HepG2 (cell line): ENCODE measurements around the gene MAN1B1. TPM values are rescaled to one million over a fixed set of nuclear protein-coding genes. Genes with fewer than 3 reads are reported as not detected.

Source experiments
- ASH2L ChIP-seq: fragments of 300-600, 200-600 bp; sonication (generic); IDR thresholded peaks from 2 replicates; pipeline ENCODE4 v1.7.0; 2017; ENCODE audit warnings: low read depth, mild to moderate bottlenecking, moderate library complexity, mixed read lengths, low read length; ENCODE audit not compliant: insufficient read length
- ATF7-NPFF ChIP-seq: sonication (generic); formaldehyde crosslinking; IDR thresholded peaks from 2 replicates; pipeline ENCODE4 v1.8.1; 2023; ENCODE audit warnings: mild to moderate bottlenecking, low read depth, missing genetic modification reagents, moderate library complexity
- CEBPZ ChIP-seq: IDR thresholded peaks from 2 replicates; pipeline ENCODE4 v1.6.1; 2012; ENCODE audit warnings: low read length, improper control_type of control experiment
- CERS6 ChIP-seq: sonication (generic); formaldehyde crosslinking; IDR thresholded peaks from 2 replicates; pipeline ENCODE4 v1.5.0; 2020; ENCODE audit warnings: missing genetic modification reagents
- HOXA9 ChIP-seq: sonication (generic); formaldehyde crosslinking; IDR thresholded peaks from 2 replicates; pipeline ENCODE4 v1.8.1; 2022; ENCODE audit warnings: missing genetic modification reagents, mild to moderate bottlenecking, moderate library complexity, borderline replicate concordance
- LCORL ChIP-seq, 2 experiments: fragments of 450-650 bp in 1 of 2; sonication (generic) in 1 of 2; formaldehyde crosslinking in 1 of 2; IDR thresholded peaks; 2 replicates each; pipeline versions ENCODE4 v1.5.0 to v1.6.1; 2017 to 2020; ENCODE audit warnings: antibody characterized with exemption in 1 of 2, missing genetic modification reagents in 1 of 2
- MLXIP ChIP-seq: sonication (generic); formaldehyde crosslinking; IDR thresholded peaks from 2 replicates; pipeline ENCODE4 v1.9.0; 2021; ENCODE audit warnings: missing genetic modification reagents, borderline replicate concordance
- PATZ1 ChIP-seq: sonication (generic); formaldehyde crosslinking; IDR thresholded peaks from 2 replicates; pipeline ENCODE4 v1.4.0; 2020; ENCODE audit warnings: missing genetic modification reagents
- RBAK ChIP-seq: sonication (generic); formaldehyde crosslinking; IDR thresholded peaks from 2 replicates; pipeline ENCODE4 v1.5.1; 2020; ENCODE audit warnings: mild to moderate bottlenecking, missing genetic modification reagents
- SIN3A ChIP-seq: IDR thresholded peaks from 2 replicates; pipeline ENCODE4 v1.6.1; 2011; ENCODE audit warnings: low read depth, mild to moderate bottlenecking, control low read depth, low read length, borderline replicate concordance
- XRCC5 ChIP-seq: fragments of 200-400 bp; formaldehyde crosslinking; optimal IDR thresholded peaks from 2 replicates; pipeline ENCODE3; 2017; ENCODE audit warnings: mild to moderate bottlenecking, low read length
- ZNF331 ChIP-seq: sonication (generic); formaldehyde crosslinking; IDR thresholded peaks from 2 replicates; pipeline ENCODE4 v1.4.0; 2020; ENCODE audit warnings: missing genetic modification reagents
- ZNF687 ChIP-seq: sonication (generic); formaldehyde crosslinking; IDR thresholded peaks from 2 replicates; pipeline ENCODE4 v1.5.1; 2020; ENCODE audit warnings: mild to moderate bottlenecking, missing genetic modification reagents, moderate library complexity
- ZNF740 ChIP-seq: sonication (generic); formaldehyde crosslinking; IDR thresholded peaks from 2 replicates; pipeline ENCODE4 v1.4.0; 2020; ENCODE audit warnings: missing genetic modification reagents
- ZSCAN25 ChIP-seq: sonication (generic); formaldehyde crosslinking; IDR thresholded peaks from 2 replicates; pipeline ENCODE4 v1.8.0; 2022; ENCODE audit warnings: mild to moderate bottlenecking, missing genetic modification reagents
- polyA plus RNA-seq, 8 experiments: library from polyadenylated mRNA; depleted of rRNA in 3 of 8; stranded (reverse) in 7 of 8; unstranded in 1 of 8; fragments of >200 nt; fragmentation: Illumina TruSeq in 4 of 8; extraction: Trizol in 4 of 8; gene quantifications; 2 replicates each; pipeline versions ENCODE4 v1.2.1 to v1.2.3, GENCODE V29; 2011 to 2016; ENCODE audit warnings: low read depth in 4 of 8, missing spikeins in 1 of 8, mixed read lengths in 1 of 8; ENCODE audit not compliant: insufficient read depth in 1 of 8
- total RNA-seq, 5 experiments: library from RNA; depleted of rRNA; stranded (reverse); fragments of >200 nt; fragmentation: Illumina TruSeq; extraction: Trizol; gene quantifications; 2 replicates each; pipeline ENCODE4 v1.2.3, GENCODE V29; 2016; ENCODE audit warnings: low read depth in 1 of 5

The MAN1B1 gene
- total and polyA plus RNA-seq, 2 of the 13 experiments (the other 11 are each of a cell fraction or from before 2014, with no cell fraction given): 48.9 to 59.5 TPM

GRCh38 chr9:137070906-137071275 lies 15.9 kb upstream of the MAN1B1 start (continued):
- TF ChIP-seq LCORL (IDR thresholded peaks at IDR 0.05): no peak
- TF ChIP-seq LCORL (CRISPR knock-in tag; IDR thresholded peaks at IDR 0.05): peak; percentile 62; the same call in 1 of the 2 replicates
- TF ChIP-seq CERS6: no peak
- TF ChIP-seq ZNF740: 0 out of 2 replicates have a peak, but pooled peaks have one; percentile 37
- peak; percentile 73 for TF ChIP-seq ZNF687 (CRISPR knock-in tag)
- no peak for TF ChIP-seq MLXIP (CRISPR knock-in tag)
- TF ChIP-seq SIN3A: no peak
- no peak for TF ChIP-seq ATF7-NPFF (CRISPR knock-in tag)
- TF ChIP-seq ASH2L: peak; percentile 15
- TF ChIP-seq XRCC5: peak; percentile 59
- TF ChIP-seq PATZ1 (CRISPR knock-in tag): peak; percentile 15
- TF ChIP-seq ZSCAN25: peak; percentile 69; the same call in 1 of the 2 replicates
- TF ChIP-seq ZNF331 (CRISPR knock-in tag): no peak
- TF ChIP-seq RBAK (CRISPR knock-in tag): 0 out of 2 replicates have a peak, but pooled peaks have one; percentile 19
- TF ChIP-seq CEBPZ: no peak
- no peak for TF ChIP-seq HOXA9 (CRISPR knock-in tag)
